IMR-90 (cell line): Measurements from ENCODE around the gene SUPT3H. TPM values are rescaled to one million over a fixed set of nuclear protein-coding genes. Genes with fewer than 3 reads are reported as not detected.

Experiments
- ATAC-seq: fragments of 200-7000 bp; cut with Tn5 transposase; 2 replicates; pipeline ENCODE4 v1.9.1; 2020; ENCODE audit warnings: low read depth, mild to moderate bottlenecking, moderate library complexity
- BruUV-seq: library from RNA; stranded (reverse); fragments of 400-500 nt; replicated peaks from 2 replicates; lab custom pipeline; 2021; lab: Mats Ljungman, UMichigan
- CTCF ChIA-PET: fragments of 300-600 bp; formaldehyde crosslinking; extraction: SDS; loops from one replicate; lab custom pipeline; 2021; ENCODE audit warnings: antibody characterized with exemption; lab: Yijun Ruan, JAX
- POLR2A ChIA-PET: fragments of 300-600 bp; sonication (Branson Sonifier 250); formaldehyde crosslinking; loops from one replicate; lab custom pipeline; 2022; ENCODE audit warnings: antibody characterized with exemption; ENCODE audit not compliant: unreplicated experiment; lab: Charles Lee
- DNase-seq: peaks from one replicate; pipeline ENCODE4 v3.0.0; 2013
- H2AFZ ChIP-seq: replicated peaks from 2 replicates; pipeline ENCODE3; 2013; ENCODE audit warnings: low read length, mild to moderate bottlenecking; ENCODE audit not compliant: poor library complexity
- H2AK5ac ChIP-seq: 2 replicates; pipeline ENCODE4 v1.6.1; 2013; ENCODE audit warnings: low read depth, low read length, inconsistent platforms
- H2AK9ac ChIP-seq: replicated peaks from 2 replicates; pipeline ENCODE3; 2013; ENCODE audit warnings: mild to moderate bottlenecking, low read depth, low read length, moderate library complexity; ENCODE audit not compliant: poor library complexity
- H2BK120ac ChIP-seq: 2 replicates; pipeline ENCODE4 v1.6.1; 2013; ENCODE audit warnings: low read depth, low read length, inconsistent platforms
- H2BK15ac ChIP-seq: 3 replicates; pipeline ENCODE4 v1.6.1; 2013; ENCODE audit warnings: low read depth, low read length, inconsistent platforms
- H2BK20ac ChIP-seq: 2 replicates; pipeline ENCODE4 v1.6.1; 2013; ENCODE audit warnings: low read depth, mild to moderate bottlenecking, inconsistent platforms, low read length, moderate library complexity
- H2BK5ac ChIP-seq: 2 replicates; pipeline ENCODE4 v1.6.1; 2013; ENCODE audit warnings: mild to moderate bottlenecking, low read depth, low read length, inconsistent platforms; ENCODE audit not compliant: poor library complexity, severe bottlenecking
- H3K14ac ChIP-seq: replicated peaks from 2 replicates; pipeline ENCODE4 v1.6.1; 2013; ENCODE audit warnings: low read depth, low read length, inconsistent platforms
- H3K18ac ChIP-seq: 2 replicates; pipeline ENCODE4 v1.6.1; 2013; ENCODE audit warnings: low read depth, low read length, control low read depth
- H3K23ac ChIP-seq: 2 replicates; pipeline ENCODE4 v1.6.1; 2013; ENCODE audit warnings: low read depth, low read length, inconsistent platforms
- H3K27ac ChIP-seq: 2 replicates; pipeline ENCODE4 v1.5.1; 2013; ENCODE audit warnings: mild to moderate bottlenecking, control low read depth, low read length; ENCODE audit not compliant: insufficient read depth
- H3K27me3 ChIP-seq: 2 replicates; pipeline ENCODE4 v1.6.1; 2013; ENCODE audit warnings: low read length; ENCODE audit not compliant: control insufficient read depth, insufficient read depth
- H3K36me3 ChIP-seq: 2 replicates; pipeline ENCODE4 v1.6.1; 2013; ENCODE audit warnings: low read length, mixed read lengths; ENCODE audit not compliant: control insufficient read depth, insufficient read depth
- H3K4ac ChIP-seq: 2 replicates; pipeline ENCODE4 v1.6.1; 2013; ENCODE audit warnings: low read depth, low read length, inconsistent platforms
- H3K4me1 ChIP-seq: 2 replicates; pipeline ENCODE4 v1.6.1; 2013; ENCODE audit warnings: low read length, mixed read lengths; ENCODE audit not compliant: control insufficient read depth, insufficient read depth
- H3K4me2 ChIP-seq: 2 replicates; pipeline ENCODE4 v1.6.1; 2013; ENCODE audit warnings: low read depth, mild to moderate bottlenecking, control low read depth, low read length, moderate library complexity
- H3K4me3 ChIP-seq: 2 replicates; pipeline ENCODE4 v1.5.1; 2013; ENCODE audit warnings: low read depth, mild to moderate bottlenecking, control low read depth, low read length, moderate library complexity; ENCODE audit not compliant: insufficient read depth
- H3K56ac ChIP-seq: 2 replicates; pipeline ENCODE4 v1.6.1; 2013; ENCODE audit warnings: low read length, inconsistent platforms; ENCODE audit not compliant: insufficient read depth; ENCODE audit errors: extremely low read depth
- H3K79me1 ChIP-seq, 2 experiments: 2 replicates each; pipeline ENCODE4 v1.6.1; 2013; ENCODE audit warnings: low read length in 2 of 2, inconsistent platforms in 1 of 2, low read depth in 1 of 2
- H3K9ac ChIP-seq: 2 replicates; pipeline ENCODE4 v1.6.1; 2013; ENCODE audit warnings: low read depth, low read length, control low read depth
- H3K9me1 ChIP-seq: 2 replicates; pipeline ENCODE4 v1.6.1; 2013; ENCODE audit warnings: low read length, inconsistent platforms; ENCODE audit not compliant: insufficient read depth
- H3K9me3 ChIP-seq: 2 replicates; pipeline ENCODE4 v1.6.1; 2013; ENCODE audit warnings: low read length; ENCODE audit not compliant: control insufficient read depth, insufficient read depth
- H4K20me1 ChIP-seq: 2 replicates; pipeline ENCODE4 v1.6.1; 2013; ENCODE audit warnings: low read length, inconsistent platforms; ENCODE audit not compliant: insufficient read depth
- H4K5ac ChIP-seq: 2 replicates; pipeline ENCODE4 v1.6.1; 2013; ENCODE audit warnings: mild to moderate bottlenecking, low read depth, low read length, control low read depth
- H4K8ac ChIP-seq, 2 experiments: 2 replicates each; pipeline ENCODE4 v1.6.1; 2013; ENCODE audit warnings: low read depth in 2 of 2, low read length in 2 of 2, control low read depth in 1 of 2, inconsistent platforms in 1 of 2
- H4K91ac ChIP-seq: 2 replicates; pipeline ENCODE4 v1.6.1; 2013; ENCODE audit warnings: low read depth, low read length, inconsistent platforms; ENCODE audit not compliant: insufficient read depth
- NFE2L2 ChIP-seq: fragments of 150-350 bp; IDR thresholded peaks from 2 replicates; pipeline ENCODE4 v1.6.1; 2016; ENCODE audit warnings: low read depth, mild to moderate bottlenecking, low read length
- RCOR1 ChIP-seq: IDR thresholded peaks from 2 replicates; pipeline ENCODE4 v1.6.1; 2012; ENCODE audit warnings: mild to moderate bottlenecking, low read length, improper control_type of control experiment; ENCODE audit not compliant: insufficient replicate concordance
- WGBS, 2 experiments: methylation state at CpG; one replicate each; pipeline versions ENCODE4 v1.1.5 to v1.1.7; 2013; ENCODE audit warnings: missing lambda C conversion rate in 2 of 2; ENCODE audit not compliant: insufficient read length in 1 of 2; ENCODE audit errors: extremely low coverage in 2 of 2; 5-methylcytosine and 5-hydroxymethylcytosine counted together
- dilution Hi-C: fragments of 300-500 bp; cut with HindIII; formaldehyde crosslinking; loops from one replicate; pipeline ENCODE4 v1.14.3; 2018; ENCODE audit warnings: low sequenced_read_pairs; ENCODE audit not compliant: unreplicated experiment
- in situ Hi-C: fragments of 300-500 bp; cut with MboI; formaldehyde crosslinking; loops from 3 replicates; pipeline ENCODE4 v1.14.3; 2019; ENCODE audit warnings: low sequenced_read_pairs, inconsistent platforms, mixed read lengths
- intact Hi-C: fragments of 100-400 bp; cut with micrococcal nuclease; formaldehyde crosslinking; loops from 2 replicates; pipeline ENCODE4 v1.10.0; 2022
- polyA plus RNA-seq, 3 experiments: library from polyadenylated mRNA; depleted of rRNA; stranded (reverse); fragments of >200 nt; gene quantifications; 2 replicates each; pipeline ENCODE4 v1.2.3, GENCODE V29; 2012; ENCODE audit warnings: low replicate concordance in 1 of 3
- total RNA-seq: library from RNA; depleted of rRNA; stranded (reverse); fragments of >200 nt; gene quantifications from 2 replicates; pipeline ENCODE4 v1.2.3, GENCODE V29; 2012

The SUPT3H gene
- total and polyA plus RNA-seq, 2 of the 4 experiments (the other 2 are of a cell fraction) = 4.5 to 5.0 TPM

DNA sequence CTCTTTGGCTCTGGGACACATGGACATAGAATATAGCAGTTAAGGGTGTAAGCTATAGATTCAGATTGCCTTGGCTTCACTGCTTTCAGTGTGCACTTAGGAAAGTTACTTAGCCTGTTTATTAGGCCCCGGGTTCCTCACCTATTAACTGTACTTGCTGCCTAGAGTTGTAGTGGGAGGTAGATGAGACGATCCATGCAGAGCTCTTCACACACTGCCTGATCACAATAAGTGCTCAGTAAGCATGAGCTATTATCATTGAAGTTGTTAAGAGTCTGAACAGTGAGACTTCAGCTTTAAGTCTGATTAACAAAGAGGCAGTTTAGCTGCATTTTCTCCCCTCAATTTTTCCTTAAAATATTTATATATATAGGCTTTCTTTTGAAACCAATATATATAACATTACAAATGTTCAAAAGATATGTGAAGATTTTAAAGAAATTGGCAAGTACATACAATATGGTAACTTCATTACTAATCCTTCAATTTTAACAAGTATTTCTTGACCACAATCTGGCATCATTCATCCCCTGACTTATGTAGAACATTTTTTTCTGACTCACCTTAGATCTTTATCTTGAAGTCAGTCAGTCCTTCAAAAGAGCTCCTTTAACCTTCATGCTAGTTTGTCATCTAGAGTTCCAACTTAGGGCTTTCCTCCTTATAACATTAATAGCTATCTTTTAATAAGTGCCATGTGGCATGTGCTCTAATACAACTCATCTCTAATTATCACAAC lies 20.5 kb upstream of the SUPT3H start:
- H3K4ac ChIP-seq = no peak overlapping the region
- CTCF ChIA-PET = no interaction called here
- in situ Hi-C loops (no loop called here), intact Hi-C loops (no loop called here), dilution Hi-C loops (no loop called here)
- no peak overlapping the region for H2BK15ac ChIP-seq
- H3K14ac ChIP-seq = no peak overlapping the region
- ATAC-seq = no peak
- H4K20me1 ChIP-seq = no peaks in the 10 kb centered on the region
- no peak overlapping the region for H4K5ac ChIP-seq
- no CpG with 5 or more reads among the region's 2 CpGs for WGBS, 2 experiments
- peaks cover 3% of the 10 kb centered on the region for H3K27me3 ChIP-seq
- no peak for TF ChIP-seq NFE2L2
- TF ChIP-seq RCOR1 = no peak
- no peak overlapping the region for H3K56ac ChIP-seq
- H3K9ac ChIP-seq = no peak overlapping the region
- H3K4me1 ChIP-seq = no peaks in the 10 kb centered on the region
- H2BK120ac ChIP-seq = no peak overlapping the region
- no peak overlapping the region for H2BK5ac ChIP-seq
- POLR2A ChIA-PET = no interaction called here
- H3K27ac ChIP-seq = no peak overlapping the region
- H3K79me1 ChIP-seq = no peaks in the 10 kb centered on the region
- no peak overlapping the region for H4K91ac ChIP-seq
- H3K4me2 ChIP-seq = no peak overlapping the region
- no peak overlapping the region for H4K8ac ChIP-seq
- no peaks in the 10 kb centered on the region for H3K36me3 ChIP-seq
- BruUV-seq = no TSS peak
- no peak overlapping the region for H2BK20ac ChIP-seq
- no peak overlapping the region for H2AK5ac ChIP-seq
- no peak for DNase-seq
- H2AFZ ChIP-seq = no peak overlapping the region
- H3K4me3 ChIP-seq = no peak overlapping the region
- H3K23ac ChIP-seq = no peak overlapping the region
- H3K9me3 ChIP-seq = no peaks in the 10 kb centered on the region
- H2AK9ac ChIP-seq = no peak overlapping the region
- no peak overlapping the region for H3K18ac ChIP-seq
- no peaks in the 10 kb centered on the region for H3K9me1 ChIP-seq
